Stomach (tissue), 9 donors: ENCODE measurements around the gene CD80. TPM values are rescaled to one million over a fixed set of nuclear protein-coding genes. Genes with fewer than 3 reads are reported as not detected.

ENCODE experiments used
- DNase-seq, 2 donors: peaks; one replicate each; pipeline versions ENCODE4 v3.0.0 to v3.0.0-alpha.2; 2013 to 2019
- H3K27ac ChIP-seq, 5 donors: fragments of 200-600 bp in 4 of 5; sonication (generic) in 4 of 5; one replicate each; pipeline ENCODE4 v1.5.1; 2013 to 2019; ENCODE audit warnings: mild to moderate bottlenecking in 1 of 5, moderate library complexity in 1 of 5
- H3K27me3 ChIP-seq, 3 donors: fragments of 200-600 bp; sonication (generic); one replicate each; pipeline ENCODE4 v1.5.1; 2017 to 2019; ENCODE audit warnings: mixed run types in 1 of 3
- H3K36me3 ChIP-seq, 4 donors: fragments of 200-600 bp; sonication (generic); 1 replicate in 3 of 4; 2 replicates in 1 of 4; pipeline ENCODE4 v1.5.1; 2016 to 2019
- H3K4me1 ChIP-seq, 4 donors: fragments of 200-600 bp; sonication (generic); one replicate each; pipeline ENCODE4 v1.5.1; 2016 to 2019
- H3K4me3 ChIP-seq, 4 donors: fragments of 200-600 bp; sonication (generic) in 3 of 4; one replicate each; pipeline ENCODE4 v1.5.1; 2016 to 2019; ENCODE audit warnings: mild to moderate bottlenecking in 1 of 4
- H3K9me3 ChIP-seq, 4 donors: fragments of 200-600 bp; sonication (generic); one replicate each; pipeline ENCODE4 v1.5.1; 2016 to 2019
- CTCF ChIP-seq, 7 experiments: fragments of 450-650 bp in 4 of 7; fragments of 200-600 bp in 3 of 7; sonication (generic) in 3 of 7; IDR thresholded peaks; one replicate each; pipeline ENCODE4 v1.5.1; 2016 to 2019; ENCODE audit warnings: antibody characterized with exemption in 7 of 7, control low read depth in 2 of 7, mild to moderate bottlenecking in 1 of 7
- EP300 ChIP-seq: sonication (generic); formaldehyde crosslinking; IDR thresholded peaks from one replicate; pipeline ENCODE4 v1.6.1; 2017; ENCODE audit warnings: antibody characterized with exemption
- POLR2A ChIP-seq, 4 donors: fragments of 450-650 bp; IDR thresholded peaks; one replicate each; pipeline ENCODE4 v1.6.1; 2016; ENCODE audit warnings: antibody characterized with exemption in 4 of 4, control low read depth in 2 of 4, mild to moderate bottlenecking in 1 of 4, moderate library complexity in 1 of 4
- POLR2AphosphoS5 ChIP-seq, 3 donors: sonication (generic); formaldehyde crosslinking; IDR thresholded peaks; one replicate each; pipeline ENCODE4 v1.6.1; 2016; ENCODE audit warnings: antibody characterized with exemption in 3 of 3
- WGBS, 5 donors: extraction: QIAGEN DNeasy Blood & Tissue Kit in 3 of 5; methylation state at CpG; one replicate each; pipeline versions ENCODE4 v1.1.5 to v1.1.7; 2013 to 2018; 5-methylcytosine and 5-hydroxymethylcytosine counted together
- intact Hi-C: fragments of 100-400 bp; cut with DNase I; formaldehyde crosslinking; loops from one replicate; pipeline ENCODE4 v1.15.1; 2023; ENCODE audit warnings: low total_unique reads
- polyA plus RNA-seq, 3 donors: library from polyadenylated mRNA; stranded (reverse); fragments of 200-250 nt; gene quantifications; one replicate each; pipeline ENCODE4 v1.2.3, GENCODE V29; 2013
- total RNA-seq, 5 donors: library from RNA; depleted of rRNA; stranded (reverse); fragments of >200 nt; gene quantifications; one replicate each; pipeline versions ENCODE4 v1.1.0 to v1.2.3, GENCODE V29; 2014 to 2016
- donor health status: healthy with polysubstance abuse.
- donor health status: Bipolar disorder and iron deficiency.
- donor health status: healthy.

The CD80 gene
- total and polyA plus RNA-seq, 8 donors, result 0.14 to 9.9 (median 0.40) TPM; not detected in 2

GRCh38 chr3:119550192-119550910 is 9.1 kb downstream of the CD80 start:
- WGBS, 5 donors, result 92 to 95% (median 93%) methylated on average over 9 of the region's 9 CpGs
- Histone ChIP-seq H3K36me3 (no peaks in the 10 kb centered on the region), H3K4me1 (no peaks in the 10 kb centered on the region), H3K27me3 (no peaks in the 10 kb centered on the region), H3K27ac (no peak overlapping the region), H3K4me3 (no peak overlapping the region), H3K9me3 (no peaks in the 10 kb centered on the region)
- TF ChIP-seq POLR2A (IDR thresholded peaks at IDR 0.05) (no peak), POLR2AphosphoS5 (IDR thresholded peaks at IDR 0.05) (no peak), CTCF (IDR thresholded peaks at IDR 0.05) (no peak), EP300 (no peak)
- intact Hi-C loops, result no loop called here
- no peak for DNase-seq

- 44 to 73% (median 63%) methylated on average over 3 of the region's 3 CpGs for WGBS, 5 donors
- DNase-seq, result no peak
- TF ChIP-seq POLR2A (IDR thresholded peaks at IDR 0.05) (no peak), CTCF (IDR thresholded peaks at IDR 0.05) (no peak), POLR2AphosphoS5 (IDR thresholded peaks at IDR 0.05) (no peak), EP300 (no peak)
These were observed 11.1 kb downstream of the CD80 start for GRCh38 chr3:119548341-119548740.

GRCh38 chr3:119547227-119547626 is 12.2 kb downstream of the CD80 start:
- Histone ChIP-seq H3K4me1 (no peaks in the 10 kb centered on the region), H3K36me3 (no peaks in the 10 kb centered on the region), H3K9me3 (no peaks in the 10 kb centered on the region), H3K4me3 (no peak overlapping the region), H3K27ac (no peak overlapping the region), H3K27me3 (no peaks in the 10 kb centered on the region)
- DNase-seq, result no peak
- no peak for TF ChIP-seq POLR2A (IDR thresholded peaks at IDR 0.05)
- WGBS, 5 donors, result 83 to 92% (median 85%) methylated on average over 1 of the region's 1 CpG
- intact Hi-C loops, result no loop called here

More at GRCh38 chr3:119548341-119548740, 11.1 kb downstream of the CD80 start:
- Histone ChIP-seq H3K27ac (no peak overlapping the region), H3K36me3 (no peaks in the 10 kb centered on the region), H3K4me1 (no peaks in the 10 kb centered on the region), H3K4me3 (no peak overlapping the region), H3K27me3 (no peaks in the 10 kb centered on the region), H3K9me3 (no peaks in the 10 kb centered on the region)
- intact Hi-C loops, result no loop called here

GRCh38 chr3:119543147-119543546 is 16.3 kb downstream of the CD80 start:
- Histone ChIP-seq H3K27ac (no peak overlapping the region), H3K4me1 (no peaks in the 10 kb centered on the region), H3K4me3 (no peak overlapping the region), H3K36me3 (no peaks in the 10 kb centered on the region), H3K9me3 (no peaks in the 10 kb centered on the region), H3K27me3 (no peaks in the 10 kb centered on the region)
- no peak for DNase-seq
- 82 to 94% (median 87%) methylated on average over 7 of the region's 7 CpGs for WGBS, 5 donors
- intact Hi-C loops, result no loop called here
- TF ChIP-seq POLR2AphosphoS5 (IDR thresholded peaks at IDR 0.05) (no peak), POLR2A (IDR thresholded peaks at IDR 0.05) (no peak), EP300 (no peak), CTCF (IDR thresholded peaks at IDR 0.05) (no peak)

GRCh38 chr3:119542168-119542767 is 17.1 kb downstream of the CD80 start:
- H3K36me3 ChIP-seq, result no peaks in the 10 kb centered on the region
- H3K4me3 ChIP-seq, result no peak overlapping the region
- no peaks in the 10 kb centered on the region for H3K4me1 ChIP-seq
- no peaks in the 10 kb centered on the region for H3K27me3 ChIP-seq
- H3K9me3 ChIP-seq, result no peaks in the 10 kb centered on the region
- intact Hi-C loops, result no loop called here
- WGBS, 5 donors, result 60 to 72% (median 67%) methylated on average over 2 of the region's 2 CpGs
- H3K27ac ChIP-seq, result no peak overlapping the region
- no peak for DNase-seq
- no peak for TF ChIP-seq POLR2A (IDR thresholded peaks at IDR 0.05)
- no peak for TF ChIP-seq POLR2AphosphoS5 (IDR thresholded peaks at IDR 0.05)
- no peak for TF ChIP-seq CTCF (IDR thresholded peaks at IDR 0.05)
- no peak for TF ChIP-seq EP300
